GM12878 (cell line): ENCODE measurements around the gene CNTRL. TPM values are rescaled to one million over a fixed set of nuclear protein-coding genes. Genes with fewer than 3 reads are reported as not detected.

ENCODE experiments used
- BCLAF1 ChIP-seq: fragments of 450-650 bp; IDR thresholded peaks from 2 replicates; pipeline ENCODE4 v1.6.1; 2017; ENCODE audit warnings: antibody characterized with exemption, mild to moderate bottlenecking, moderate library complexity
- CBX5 ChIP-seq: sonication (generic); IDR thresholded peaks from 2 replicates; pipeline ENCODE4 v1.6.1; 2016; ENCODE audit warnings: low read depth, moderate library complexity, mild to moderate bottlenecking, inconsistent platforms
- EGR1 ChIP-seq, 2 experiments: IDR thresholded peaks; 1 replicate in 1 of 2; 2 replicates in 1 of 2; pipeline ENCODE4 v1.6.1; 2011 to 2012; ENCODE audit warnings: low read depth in 2 of 2, low read length in 2 of 2, borderline replicate concordance in 1 of 2, mild to moderate bottlenecking in 1 of 2, moderate library complexity in 1 of 2
- EP300 ChIP-seq, 2 experiments: fragments of 150-350 bp in 1 of 2; IDR thresholded peaks; 2 replicates each; pipeline ENCODE4 v1.6.1; 2011 to 2012; ENCODE audit warnings: low read depth in 2 of 2, low read length in 2 of 2, borderline replicate concordance in 1 of 2, improper control_type of control experiment in 1 of 2, inconsistent platforms in 1 of 2; ENCODE audit not compliant: control insufficient read depth in 1 of 2
- ESRRA ChIP-seq: IDR thresholded peaks from 2 replicates; pipeline ENCODE4 v1.6.1; 2012; ENCODE audit warnings: mild to moderate bottlenecking, low read length, improper control_type of control experiment
- EZH2 ChIP-seq: IDR thresholded peaks from 2 replicates; pipeline ENCODE4 v1.6.1; 2012; ENCODE audit warnings: low read depth, mild to moderate bottlenecking, control low read depth, inconsistent platforms, low read length, borderline replicate concordance; ENCODE audit not compliant: control insufficient read depth
- PAX8 ChIP-seq: fragments of 450-650 bp; IDR thresholded peaks from 2 replicates; pipeline ENCODE4 v1.6.1; 2017; ENCODE audit warnings: mild to moderate bottlenecking, moderate library complexity
- PRDM15 ChIP-seq: fragments of 450-650 bp; formaldehyde crosslinking; IDR thresholded peaks from 2 replicates; pipeline ENCODE4 v1.4.0; 2020; ENCODE audit warnings: mild to moderate bottlenecking, moderate library complexity
- SREBF2 ChIP-seq: IDR thresholded peaks from 2 replicates; pipeline ENCODE4 v1.6.1; 2012; ENCODE audit warnings: mild to moderate bottlenecking, low read length
- SRF ChIP-seq, 2 experiments: IDR thresholded peaks; 2 replicates each; pipeline ENCODE4 v1.6.1; 2011; ENCODE audit warnings: low read depth in 2 of 2, low read length in 2 of 2, mild to moderate bottlenecking in 1 of 2, moderate library complexity in 1 of 2
- TCF7 ChIP-seq: IDR thresholded peaks from 2 replicates; pipeline ENCODE4 v1.6.1; 2014; ENCODE audit warnings: antibody characterized with exemption, borderline replicate concordance
- polyA plus RNA-seq, 11 experiments: library from polyadenylated mRNA; depleted of rRNA in 4 of 11; unstranded in 6 of 11; stranded (reverse) in 5 of 11; fragments of >200 nt; fragmentation: Nextera tagmentation in 4 of 11; fragmentation: Illumina TruSeq in 1 of 11; extraction: Ambion mirVana in 4 of 11; extraction: Trizol in 1 of 11; gene quantifications; 1 replicate in 1 of 11; 2 replicates in 10 of 11; pipeline versions ENCODE4 v1.2.1 to v1.2.3, GENCODE V29; 2011 to 2016; ENCODE audit warnings: inconsistent platforms in 2 of 11, missing spikeins in 2 of 11, low read depth in 1 of 11
- total RNA-seq, 4 experiments: library from RNA; depleted of rRNA in 3 of 4; stranded (reverse); fragments of >200 nt in 3 of 4; fragmentation: Illumina TruSeq in 1 of 4; extraction: Trizol in 1 of 4; gene quantifications; 2 replicates each; pipeline versions ENCODE4 v1.2.1 to v1.2.3, GENCODE V29; 2013 to 2021
- TF ChIP-seq, protein P1 (sequence below): fragments of 450-650 bp; IDR thresholded peaks from 2 replicates; pipeline ENCODE4 v1.6.1; 2017; ENCODE audit warnings: mild to moderate bottlenecking
- TF ChIP-seq, protein P2 (sequence below): fragments of 450-650 bp; IDR thresholded peaks from 2 replicates; pipeline ENCODE4 v1.6.1; 2018; ENCODE audit warnings: borderline replicate concordance, mild to moderate bottlenecking; ENCODE audit not compliant: partially characterized antibody
- TF ChIP-seq, protein P3 (sequence below): fragments of 150-350 bp; IDR thresholded peaks from 2 replicates; pipeline ENCODE4 v1.6.1; 2014; ENCODE audit warnings: mild to moderate bottlenecking, low read depth, low read length

CNTRL gene
- total and polyA plus RNA-seq, 10 of the 15 experiments (the other 5 are each of a cell fraction or from before 2014, with no cell fraction given), result 20.0 to 65.4 (median 38.8) TPM

- TF ChIP-seq, protein P1, sequence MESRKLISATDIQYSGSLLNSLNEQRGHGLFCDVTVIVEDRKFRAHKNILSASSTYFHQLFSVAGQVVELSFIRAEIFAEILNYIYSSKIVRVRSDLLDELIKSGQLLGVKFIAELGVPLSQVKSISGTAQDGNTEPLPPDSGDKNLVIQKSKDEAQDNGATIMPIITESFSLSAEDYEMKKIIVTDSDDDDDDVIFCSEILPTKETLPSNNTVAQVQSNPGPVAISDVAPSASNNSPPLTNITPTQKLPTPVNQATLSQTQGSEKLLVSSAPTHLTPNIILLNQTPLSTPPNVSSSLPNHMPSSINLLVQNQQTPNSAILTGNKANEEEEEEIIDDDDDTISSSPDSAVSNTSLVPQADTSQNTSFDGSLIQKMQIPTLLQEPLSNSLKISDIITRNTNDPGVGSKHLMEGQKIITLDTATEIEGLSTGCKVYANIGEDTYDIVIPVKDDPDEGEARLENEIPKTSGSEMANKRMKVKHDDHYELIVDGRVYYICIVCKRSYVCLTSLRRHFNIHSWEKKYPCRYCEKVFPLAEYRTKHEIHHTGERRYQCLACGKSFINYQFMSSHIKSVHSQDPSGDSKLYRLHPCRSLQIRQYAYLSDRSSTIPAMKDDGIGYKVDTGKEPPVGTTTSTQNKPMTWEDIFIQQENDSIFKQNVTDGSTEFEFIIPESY, result no peak
- TF ChIP-seq, protein P2, sequence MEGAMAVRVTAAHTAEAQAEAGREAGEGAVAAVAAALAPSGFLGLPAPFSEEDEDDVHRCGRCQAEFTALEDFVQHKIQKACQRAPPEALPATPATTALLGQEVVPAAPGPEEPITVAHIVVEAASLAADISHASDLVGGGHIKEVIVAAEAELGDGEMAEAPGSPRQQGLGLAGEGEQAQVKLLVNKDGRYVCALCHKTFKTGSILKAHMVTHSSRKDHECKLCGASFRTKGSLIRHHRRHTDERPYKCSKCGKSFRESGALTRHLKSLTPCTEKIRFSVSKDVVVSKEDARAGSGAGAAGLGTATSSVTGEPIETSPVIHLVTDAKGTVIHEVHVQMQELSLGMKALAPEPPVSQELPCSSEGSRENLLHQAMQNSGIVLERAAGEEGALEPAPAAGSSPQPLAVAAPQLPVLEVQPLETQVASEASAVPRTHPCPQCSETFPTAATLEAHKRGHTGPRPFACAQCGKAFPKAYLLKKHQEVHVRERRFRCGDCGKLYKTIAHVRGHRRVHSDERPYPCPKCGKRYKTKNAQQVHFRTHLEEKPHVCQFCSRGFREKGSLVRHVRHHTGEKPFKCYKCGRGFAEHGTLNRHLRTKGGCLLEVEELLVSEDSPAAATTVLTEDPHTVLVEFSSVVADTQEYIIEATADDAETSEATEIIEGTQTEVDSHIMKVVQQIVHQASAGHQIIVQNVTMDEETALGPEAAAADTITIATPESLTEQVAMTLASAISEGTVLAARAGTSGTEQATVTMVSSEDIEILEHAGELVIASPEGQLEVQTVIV, result no peak
- peak; percentile 85; the same call in 1 of the 2 replicates for TF ChIP-seq CBX5
- no peak for TF ChIP-seq ESRRA
- TF ChIP-seq TCF7, result no peak
- TF ChIP-seq, protein P3, sequence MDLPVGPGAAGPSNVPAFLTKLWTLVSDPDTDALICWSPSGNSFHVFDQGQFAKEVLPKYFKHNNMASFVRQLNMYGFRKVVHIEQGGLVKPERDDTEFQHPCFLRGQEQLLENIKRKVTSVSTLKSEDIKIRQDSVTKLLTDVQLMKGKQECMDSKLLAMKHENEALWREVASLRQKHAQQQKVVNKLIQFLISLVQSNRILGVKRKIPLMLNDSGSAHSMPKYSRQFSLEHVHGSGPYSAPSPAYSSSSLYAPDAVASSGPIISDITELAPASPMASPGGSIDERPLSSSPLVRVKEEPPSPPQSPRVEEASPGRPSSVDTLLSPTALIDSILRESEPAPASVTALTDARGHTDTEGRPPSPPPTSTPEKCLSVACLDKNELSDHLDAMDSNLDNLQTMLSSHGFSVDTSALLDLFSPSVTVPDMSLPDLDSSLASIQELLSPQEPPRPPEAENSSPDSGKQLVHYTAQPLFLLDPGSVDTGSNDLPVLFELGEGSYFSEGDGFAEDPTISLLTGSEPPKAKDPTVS, result no peak
- no peak for TF ChIP-seq PAX8
- peak in 1 of 2 experiments; percentile 94; a peak in 2 of 3 replicates for TF ChIP-seq EGR1 (IDR thresholded peaks at IDR 0.05; ENCODE audit: borderline replicate concordance in 1 of 2, low read depth in 2 of 2, low read length in 2 of 2)
- no peak for TF ChIP-seq EP300 (IDR thresholded peaks at IDR 0.05; ENCODE audit: borderline replicate concordance in 1 of 2, control insufficient read depth in 1 of 2, low read depth in 2 of 2, low read length in 2 of 2)
- TF ChIP-seq SRF (IDR thresholded peaks at IDR 0.05; ENCODE audit: low read depth in 2 of 2, low read length in 2 of 2), result no peak
- no peak for TF ChIP-seq BCLAF1
- TF ChIP-seq PRDM15 (CRISPR knock-in tag), result no peak
- no peak for TF ChIP-seq SREBF2
- no peak for TF ChIP-seq EZH2
These were observed at the start of gene CNTRL (continued) for GRCh38 chr9:121074370-121075250.
